Measurements from ENCODE around the gene MYH9.

DNA sequence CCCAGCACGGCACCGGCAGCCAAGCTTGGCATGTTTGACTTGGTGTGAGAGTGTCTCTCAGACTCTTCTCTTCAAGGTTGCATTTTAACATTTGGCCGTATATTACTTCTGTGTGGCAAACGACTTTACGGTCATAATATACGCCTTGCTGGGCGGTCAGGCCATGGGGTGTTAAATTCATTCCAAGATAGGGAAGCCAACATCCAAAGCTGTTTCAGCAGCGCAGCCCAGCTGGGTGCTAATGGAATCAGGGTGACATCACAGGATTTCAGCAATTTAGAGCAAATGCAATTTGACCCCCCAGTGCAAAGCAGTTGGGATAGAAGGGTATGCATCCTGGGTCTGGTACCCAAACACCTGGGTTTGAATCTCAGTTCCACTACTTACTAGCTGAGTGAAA is 16.7 kb upstream of the MYH9 start:
- TF ChIP-seq, protein P1, sequence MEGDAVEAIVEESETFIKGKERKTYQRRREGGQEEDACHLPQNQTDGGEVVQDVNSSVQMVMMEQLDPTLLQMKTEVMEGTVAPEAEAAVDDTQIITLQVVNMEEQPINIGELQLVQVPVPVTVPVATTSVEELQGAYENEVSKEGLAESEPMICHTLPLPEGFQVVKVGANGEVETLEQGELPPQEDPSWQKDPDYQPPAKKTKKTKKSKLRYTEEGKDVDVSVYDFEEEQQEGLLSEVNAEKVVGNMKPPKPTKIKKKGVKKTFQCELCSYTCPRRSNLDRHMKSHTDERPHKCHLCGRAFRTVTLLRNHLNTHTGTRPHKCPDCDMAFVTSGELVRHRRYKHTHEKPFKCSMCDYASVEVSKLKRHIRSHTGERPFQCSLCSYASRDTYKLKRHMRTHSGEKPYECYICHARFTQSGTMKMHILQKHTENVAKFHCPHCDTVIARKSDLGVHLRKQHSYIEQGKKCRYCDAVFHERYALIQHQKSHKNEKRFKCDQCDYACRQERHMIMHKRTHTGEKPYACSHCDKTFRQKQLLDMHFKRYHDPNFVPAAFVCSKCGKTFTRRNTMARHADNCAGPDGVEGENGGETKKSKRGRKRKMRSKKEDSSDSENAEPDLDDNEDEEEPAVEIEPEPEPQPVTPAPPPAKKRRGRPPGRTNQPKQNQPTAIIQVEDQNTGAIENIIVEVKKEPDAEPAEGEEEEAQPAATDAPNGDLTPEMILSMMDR (IDR thresholded peaks at IDR 0.05) = no peak
- no peak for TF ChIP-seq POLR2A (IDR thresholded peaks at IDR 0.05)

Data from heart left ventricle (tissue), 13 donors.